OCI-LY7 (cell line): ENCODE results near the gene VEZF1.

Experiments used
- EZH2phosphoT487 ChIP-seq: fragments of 200-600 bp; sonication (generic); IDR thresholded peaks from 2 replicates; pipeline ENCODE4 v1.6.1; 2018; ENCODE audit warnings: low read depth, borderline replicate concordance, mild to moderate bottlenecking, mixed run types, antibody characterized with exemption, low read length, moderate library complexity, mixed read lengths
- TF ChIP-seq, protein P1 (sequence below): fragments of 200-600 bp; sonication (generic); conservative IDR thresholded peaks from 2 replicates; pipeline ENCODE4 v1.5.1; 2014; ENCODE audit warnings: mild to moderate bottlenecking, antibody characterized with exemption, low read length, moderate library complexity, mixed read lengths

DNA sequence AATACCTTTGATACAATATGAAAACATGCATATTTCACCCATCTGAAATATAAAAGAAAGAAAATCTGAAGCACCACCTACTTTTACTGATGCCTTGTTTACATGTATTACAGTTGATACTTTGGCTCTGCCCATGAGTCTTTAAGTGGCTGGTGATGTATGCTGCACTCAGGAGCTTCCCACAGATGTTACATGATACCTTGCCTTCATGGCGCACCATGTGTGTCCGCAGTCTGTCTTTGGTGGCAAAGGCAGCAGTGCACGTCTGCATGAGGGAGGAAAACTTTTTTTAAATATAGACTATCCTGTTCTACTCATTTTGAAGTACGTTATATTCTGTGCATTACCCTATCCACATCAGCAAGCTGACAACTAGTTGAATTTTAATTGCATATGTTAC, 7.5 kb downstream of the VEZF1 start:
- TF ChIP-seq, protein P1, sequence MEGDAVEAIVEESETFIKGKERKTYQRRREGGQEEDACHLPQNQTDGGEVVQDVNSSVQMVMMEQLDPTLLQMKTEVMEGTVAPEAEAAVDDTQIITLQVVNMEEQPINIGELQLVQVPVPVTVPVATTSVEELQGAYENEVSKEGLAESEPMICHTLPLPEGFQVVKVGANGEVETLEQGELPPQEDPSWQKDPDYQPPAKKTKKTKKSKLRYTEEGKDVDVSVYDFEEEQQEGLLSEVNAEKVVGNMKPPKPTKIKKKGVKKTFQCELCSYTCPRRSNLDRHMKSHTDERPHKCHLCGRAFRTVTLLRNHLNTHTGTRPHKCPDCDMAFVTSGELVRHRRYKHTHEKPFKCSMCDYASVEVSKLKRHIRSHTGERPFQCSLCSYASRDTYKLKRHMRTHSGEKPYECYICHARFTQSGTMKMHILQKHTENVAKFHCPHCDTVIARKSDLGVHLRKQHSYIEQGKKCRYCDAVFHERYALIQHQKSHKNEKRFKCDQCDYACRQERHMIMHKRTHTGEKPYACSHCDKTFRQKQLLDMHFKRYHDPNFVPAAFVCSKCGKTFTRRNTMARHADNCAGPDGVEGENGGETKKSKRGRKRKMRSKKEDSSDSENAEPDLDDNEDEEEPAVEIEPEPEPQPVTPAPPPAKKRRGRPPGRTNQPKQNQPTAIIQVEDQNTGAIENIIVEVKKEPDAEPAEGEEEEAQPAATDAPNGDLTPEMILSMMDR, result no peak
- TF ChIP-seq EZH2phosphoT487, result no peak
